PC-9 (cell line): Measurements from ENCODE around the gene AKAP13.

Experiments
- CTCF ChIP-seq: fragments of 200-600 bp; sonication (generic); conservative IDR thresholded peaks from 2 replicates; pipeline ENCODE4 v1.6.1; 2017; ENCODE audit warnings: mixed run types, antibody characterized with exemption, mild to moderate bottlenecking, moderate library complexity
- EZH2 ChIP-seq: fragments of 200-600 bp; sonication (generic); IDR thresholded peaks from 2 replicates; pipeline ENCODE4 v1.8.0; 2017; ENCODE audit warnings: antibody characterized with exemption, low read depth

GRCh38 chr15:85396554-85396953 is 16.2 kb downstream of the AKAP13 start:
- TF ChIP-seq CTCF, result no peak
- no peak for TF ChIP-seq EZH2
